ENCODE results near the gene BTN3A1. TPM values are rescaled to one million over a fixed set of nuclear protein-coding genes. Genes with fewer than 3 reads are reported as not detected.
"Not testable (repeated sequence)": the region's sequence is repeated elsewhere in the genome, so short reads cannot be mapped to it uniquely, and the experiment has no call there.

The BTN3A1 gene
- total and polyA plus RNA-seq, 2 donors, result 13.3 to 39.8 TPM

GRCh38 chr6:26366504-26366903, 35.6 kb upstream of the BTN3A1 start:
- no peaks in the 10 kb centered on the region for H3K4me1 ChIP-seq (ENCODE audit: insufficient read depth)
- 67% methylated on average over 1 of the region's 1 CpG for WGBS
- peaks cover 4% of the 10 kb centered on the region for H3K36me3 ChIP-seq (ENCODE audit: insufficient read depth)
- no peak overlapping the region for H3K4me3 ChIP-seq (ENCODE audit: low read depth, low read length)
- no peak for DNase-seq (ENCODE audit: extremely low spot score)
- no peak overlapping the region for H3K27ac ChIP-seq (ENCODE audit: low read depth)

DNA sequence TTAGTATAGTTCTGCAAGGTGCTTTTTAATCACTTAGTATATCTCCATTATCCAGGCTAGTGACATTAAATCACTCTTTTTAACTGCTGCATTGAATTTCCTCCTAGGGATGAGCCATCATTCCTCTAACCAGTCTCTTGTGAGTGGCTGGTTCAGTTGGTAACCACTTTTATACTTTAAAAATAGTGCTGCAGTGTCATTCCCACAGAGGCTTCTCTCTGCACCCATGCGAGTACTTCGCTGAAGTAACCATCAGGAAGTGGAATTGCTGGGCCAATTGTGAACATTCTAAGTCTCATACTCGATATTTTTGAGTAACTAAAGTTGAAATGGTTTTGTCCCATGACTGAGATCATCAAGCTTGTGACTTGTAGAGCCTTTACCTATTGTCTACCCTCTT, 35.0 kb upstream of the BTN3A1 start:
- H3K36me3 ChIP-seq (ENCODE audit: insufficient read depth), result peaks cover 4% of the 10 kb centered on the region
- no peak for DNase-seq (ENCODE audit: extremely low spot score)
- no peak overlapping the region for H3K4me3 ChIP-seq (ENCODE audit: low read depth, low read length)
- no peak overlapping the region for H3K27ac ChIP-seq (ENCODE audit: low read depth)
- no peaks in the 10 kb centered on the region for H3K4me1 ChIP-seq (ENCODE audit: insufficient read depth)
- 85% methylated on average over 3 of the region's 3 CpGs for WGBS

DNA sequence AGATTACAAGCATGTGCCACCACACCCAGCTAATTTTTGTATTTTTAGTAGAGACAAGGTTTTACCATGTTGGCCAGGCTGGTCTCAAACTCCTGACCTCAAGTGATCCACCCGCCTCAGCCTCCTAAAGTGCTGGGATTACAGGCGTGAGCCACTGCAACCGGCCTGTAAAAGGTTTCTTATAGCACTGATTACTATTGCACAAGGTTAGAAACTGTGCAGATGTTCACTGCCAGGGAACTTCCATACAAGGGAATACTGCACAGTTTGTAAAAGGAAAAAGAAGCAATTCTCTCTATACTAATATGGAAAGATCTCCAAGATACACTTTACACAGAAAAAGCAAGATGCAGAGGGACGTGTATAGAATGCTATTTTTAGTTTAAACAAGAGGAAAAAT, 30.3 kb upstream of the BTN3A1 start:
- not testable (repeated sequence) for H3K4me3 ChIP-seq (ENCODE audit: low read depth, low read length); H3K27ac ChIP-seq (ENCODE audit: low read depth); H3K36me3 ChIP-seq (ENCODE audit: insufficient read depth); DNase-seq (ENCODE audit: extremely low spot score); H3K4me1 ChIP-seq (ENCODE audit: insufficient read depth)
- WGBS, result 55% methylated on average over 4 of the region's 4 CpGs

GRCh38 chr6:26372308-26373144, 29.5 kb upstream of the BTN3A1 start:
- no peaks in the 10 kb centered on the region for H3K4me1 ChIP-seq (ENCODE audit: insufficient read depth)
- H3K4me3 ChIP-seq (ENCODE audit: low read depth, low read length), result no peak overlapping the region
- 79% methylated on average over 12 of the region's 12 CpGs for WGBS
- H3K36me3 ChIP-seq (ENCODE audit: insufficient read depth), result peaks cover 4% of the 10 kb centered on the region
- no peak for DNase-seq (ENCODE audit: extremely low spot score)
- no peak overlapping the region for H3K27ac ChIP-seq (ENCODE audit: low read depth)

GRCh38 chr6:26375270-26375669, 26.8 kb upstream of the BTN3A1 start:
- no peak for DNase-seq (ENCODE audit: extremely low spot score)
- no peak overlapping the region for H3K27ac ChIP-seq (ENCODE audit: low read depth)
- 40% methylated on average over 3 of the region's 3 CpGs for WGBS
- no peaks in the 10 kb centered on the region for H3K4me1 ChIP-seq (ENCODE audit: insufficient read depth)
- no peaks in the 10 kb centered on the region for H3K36me3 ChIP-seq (ENCODE audit: insufficient read depth)
- H3K4me3 ChIP-seq (ENCODE audit: low read depth, low read length), result no peak overlapping the region

DNA sequence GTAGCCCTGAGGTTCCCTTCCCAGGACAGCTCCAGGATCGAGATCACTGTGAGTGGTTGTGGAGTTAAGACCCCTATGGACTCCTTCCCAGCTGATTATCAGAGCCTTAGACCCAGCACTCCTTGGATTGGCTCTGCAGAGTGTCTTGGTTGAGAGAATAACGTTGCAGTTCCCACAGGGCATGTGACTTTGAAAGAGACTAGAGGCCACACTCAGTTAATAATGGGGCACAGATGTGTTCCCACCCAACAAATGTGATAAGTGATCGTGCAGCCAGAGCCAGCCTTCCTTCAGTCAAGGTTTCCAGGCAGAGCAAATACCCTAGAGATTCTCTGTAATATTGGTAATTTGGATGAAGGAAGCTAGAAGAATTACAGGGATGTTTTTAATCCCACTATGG, 24.4 kb upstream of the BTN3A1 start:
- 53% methylated on average over 3 of the region's 3 CpGs for WGBS
- H3K27ac ChIP-seq (ENCODE audit: low read depth), result no peak overlapping the region
- H3K4me1 ChIP-seq (ENCODE audit: insufficient read depth), result no peaks in the 10 kb centered on the region
- no peaks in the 10 kb centered on the region for H3K36me3 ChIP-seq (ENCODE audit: insufficient read depth)
- DNase-seq (ENCODE audit: extremely low spot score), result no peak
- no peak overlapping the region for H3K4me3 ChIP-seq (ENCODE audit: low read depth, low read length)

DNA sequence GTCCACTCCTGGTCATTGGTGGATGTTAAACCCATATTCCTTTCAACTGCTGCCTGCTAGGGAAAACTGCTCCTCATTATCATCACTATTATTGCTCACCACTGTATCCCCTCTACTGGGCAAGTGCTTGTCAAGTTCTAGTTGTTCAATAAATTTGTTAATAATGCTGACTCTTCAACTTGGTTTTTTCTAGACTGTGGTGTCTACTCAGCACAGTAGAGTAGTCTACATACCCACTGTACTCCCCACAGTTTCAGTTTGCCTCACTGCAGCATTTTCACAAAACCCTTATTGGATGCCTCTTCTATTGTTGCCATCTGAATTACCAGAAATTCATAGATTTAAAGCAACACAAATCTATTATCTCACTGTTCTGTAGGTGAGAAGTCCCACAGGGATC, 23.9 kb upstream of the BTN3A1 start:
- H3K36me3 ChIP-seq (ENCODE audit: insufficient read depth); H3K27ac ChIP-seq (ENCODE audit: low read depth); DNase-seq (ENCODE audit: extremely low spot score); H3K4me3 ChIP-seq (ENCODE audit: low read depth, low read length); H3K4me1 ChIP-seq (ENCODE audit: insufficient read depth): not testable (repeated sequence)

DNA sequence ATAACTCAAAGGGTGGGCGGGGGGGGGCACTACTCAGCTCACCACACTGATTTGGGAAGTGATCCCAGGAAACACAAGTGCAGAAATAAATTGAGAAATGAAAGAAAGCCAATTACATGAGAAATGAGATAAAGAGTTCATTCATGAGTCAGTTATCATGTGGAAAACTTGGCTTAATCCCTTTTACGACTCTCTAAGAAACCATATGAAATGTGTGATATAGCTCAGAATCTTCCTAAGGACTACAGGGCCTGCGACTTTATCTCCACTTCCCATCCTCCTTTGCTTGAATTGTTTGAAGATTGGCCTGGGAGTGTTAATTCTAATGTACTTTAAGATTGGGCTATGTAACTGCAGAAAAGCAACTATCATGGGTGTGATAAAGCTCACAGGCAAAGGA, 22.8 kb upstream of the BTN3A1 start:
- no peak overlapping the region for H3K27ac ChIP-seq (ENCODE audit: low read depth)
- H3K4me1 ChIP-seq (ENCODE audit: insufficient read depth), result peaks cover 2% of the 10 kb centered on the region
- no peaks in the 10 kb centered on the region for H3K36me3 ChIP-seq (ENCODE audit: insufficient read depth)
- WGBS, result 65% methylated on average over 3 of the region's 3 CpGs
- no peak overlapping the region for H3K4me3 ChIP-seq (ENCODE audit: low read depth, low read length)
- DNase-seq (ENCODE audit: extremely low spot score), result peak; percentile 25

- peaks cover 2% of the 10 kb centered on the region for H3K4me1 ChIP-seq (ENCODE audit: insufficient read depth)
- H3K36me3 ChIP-seq (ENCODE audit: insufficient read depth), result no peaks in the 10 kb centered on the region
- no peak overlapping the region for H3K27ac ChIP-seq (ENCODE audit: low read depth)
- DNase-seq (ENCODE audit: extremely low spot score), result no peak
- H3K4me3 ChIP-seq (ENCODE audit: low read depth, low read length), result no peak overlapping the region
Observed at GRCh38 chr6:26379740-26380139, 22.3 kb upstream of the BTN3A1 start.

DNA sequence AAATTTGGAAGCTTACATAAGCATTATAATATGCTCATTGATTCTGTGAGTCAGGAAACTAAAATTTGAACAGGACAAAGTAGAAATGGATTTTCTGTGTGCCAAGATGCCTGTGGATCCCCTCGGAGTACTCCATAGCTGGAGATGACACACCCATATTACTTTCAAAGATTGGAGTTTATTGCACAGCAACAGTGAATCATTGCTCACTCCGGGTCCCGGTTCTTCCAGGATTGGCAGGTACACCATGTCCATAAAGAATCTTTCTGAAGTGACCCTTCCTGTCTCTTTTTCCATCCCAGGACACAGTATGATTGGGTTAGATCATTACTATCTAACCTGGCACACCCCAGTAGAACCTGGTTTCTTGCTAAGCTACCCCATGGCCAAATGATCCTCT, 21.8 kb upstream of the BTN3A1 start:
- Histone ChIP-seq H3K4me3 (ENCODE audit: low read depth, low read length) (no peak overlapping the region), H3K36me3 (ENCODE audit: insufficient read depth) (no peaks in the 10 kb centered on the region), H3K4me1 (ENCODE audit: insufficient read depth) (peaks cover 2% of the 10 kb centered on the region), H3K27ac (ENCODE audit: low read depth) (no peak overlapping the region)
- no peak for DNase-seq (ENCODE audit: extremely low spot score)
- 73% methylated on average over 3 of the region's 3 CpGs for WGBS

GRCh38 chr6:26382121-26382520, 20.0 kb upstream of the BTN3A1 start:
- 91% methylated on average over 6 of the region's 6 CpGs for WGBS
- H3K27ac ChIP-seq (ENCODE audit: low read depth), result no peak overlapping the region
- H3K36me3 ChIP-seq (ENCODE audit: insufficient read depth), result no peaks in the 10 kb centered on the region
- H3K4me3 ChIP-seq (ENCODE audit: low read depth, low read length), result no peak overlapping the region
- no peak for DNase-seq (ENCODE audit: extremely low spot score)
- H3K4me1 ChIP-seq (ENCODE audit: insufficient read depth), result peaks cover 2% of the 10 kb centered on the region

DNA sequence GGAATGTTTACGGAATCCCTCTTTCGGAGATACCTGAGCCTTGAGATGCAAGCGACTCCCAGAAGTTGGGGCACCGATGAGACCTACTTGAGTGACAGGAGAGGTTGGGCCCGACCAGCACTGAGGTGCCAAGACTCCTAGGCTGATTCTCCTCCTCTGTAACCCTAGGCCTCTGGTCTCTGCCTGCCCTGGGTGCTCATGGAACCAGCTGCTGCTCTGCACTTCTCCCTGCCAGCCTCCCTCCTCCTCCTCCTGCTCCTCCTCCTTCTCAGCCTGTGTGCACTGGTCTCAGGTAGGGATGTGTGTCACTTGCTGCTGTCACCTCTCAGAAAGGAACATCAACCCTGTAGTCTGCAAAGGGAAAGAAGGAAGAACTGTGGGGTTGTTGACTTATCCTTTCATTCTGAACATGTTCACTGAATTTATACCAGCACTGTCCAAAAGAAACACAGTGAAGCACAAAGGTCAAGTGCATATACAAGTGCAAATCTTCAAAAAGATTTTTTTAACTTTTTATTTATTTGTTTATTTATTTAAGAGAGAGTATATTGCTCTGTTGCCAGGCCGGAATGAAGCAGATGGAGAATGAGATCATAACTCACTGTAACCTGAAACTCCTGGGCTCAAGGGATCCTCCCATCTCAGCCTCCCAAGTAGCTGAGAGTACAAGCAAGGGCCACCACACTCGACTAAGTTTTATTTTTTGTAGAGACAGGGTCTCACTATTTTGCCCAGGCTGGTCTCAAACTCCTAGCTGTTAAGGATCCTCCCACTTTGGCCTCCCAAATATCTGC, 18.3 kb upstream of the BTN3A1 start:
- WGBS, result 11% methylated on average over 7 of the region's 7 CpGs
- Histone ChIP-seq H3K36me3 (ENCODE audit: insufficient read depth) (no peaks in the 10 kb centered on the region), H3K27ac (ENCODE audit: low read depth) (no peak overlapping the region), H3K4me3 (ENCODE audit: low read depth, low read length) (peak overlapping the region; percentile 66), H3K4me1 (ENCODE audit: insufficient read depth) (peaks cover 2% of the 10 kb centered on the region)
- DNase-seq (ENCODE audit: extremely low spot score), result no peak

- DNase-seq (ENCODE audit: extremely low spot score), result no peak
- no peaks in the 10 kb centered on the region for H3K36me3 ChIP-seq (ENCODE audit: insufficient read depth)
- no peak overlapping the region for H3K27ac ChIP-seq (ENCODE audit: low read depth)
- 92% methylated on average over 9 of the region's 9 CpGs for WGBS
- H3K4me1 ChIP-seq (ENCODE audit: insufficient read depth), result peaks cover 2% of the 10 kb centered on the region
- H3K4me3 ChIP-seq (ENCODE audit: low read depth, low read length), result no peak overlapping the region
Observed at GRCh38 chr6:26385734-26386125, 16.3 kb upstream of the BTN3A1 start.

GRCh38 chr6:26387565-26387964, 14.5 kb upstream of the BTN3A1 start:
- Histone ChIP-seq H3K36me3 (ENCODE audit: insufficient read depth) (no peaks in the 10 kb centered on the region), H3K4me1 (ENCODE audit: insufficient read depth) (peaks cover 2% of the 10 kb centered on the region), H3K4me3 (ENCODE audit: low read depth, low read length) (no peak overlapping the region), H3K27ac (ENCODE audit: low read depth) (no peak overlapping the region)
- no peak for DNase-seq (ENCODE audit: extremely low spot score)

All from urinary bladder (tissue), 4 donors.